Suprapubic skin (tissue), 4 donors: ENCODE data around the gene CPB2. TPM values are rescaled to one million over a fixed set of nuclear protein-coding genes. Genes with fewer than 3 reads are reported as not detected.

Experiments
- DNase-seq, 2 donors: peaks; one replicate each; pipeline ENCODE4 v3.0.0-alpha.2; 2019; ENCODE audit warnings: low spot score in 2 of 2
- H3K27ac ChIP-seq: fragments of 200-600 bp; sonication (generic); one replicate; pipeline ENCODE4 v1.5.1; 2019
- H3K27me3 ChIP-seq: fragments of 200-600 bp; sonication (generic); one replicate; pipeline ENCODE4 v1.5.1; 2019
- H3K36me3 ChIP-seq: fragments of 200-600 bp; sonication (generic); one replicate; pipeline ENCODE4 v1.5.1; 2019
- H3K4me1 ChIP-seq: fragments of 200-600 bp; sonication (generic); one replicate; pipeline ENCODE4 v1.5.1; 2019
- H3K4me3 ChIP-seq: fragments of 200-600 bp; sonication (generic); one replicate; pipeline ENCODE4 v1.5.1; 2019; ENCODE audit warnings: mild to moderate bottlenecking
- H3K9me3 ChIP-seq: fragments of 200-600 bp; sonication (generic); one replicate; pipeline ENCODE4 v1.5.1; 2019
- CTCF ChIP-seq, 2 donors: fragments of 200-600 bp in 1 of 2; fragments of 450-650 bp in 1 of 2; sonication (generic) in 1 of 2; IDR thresholded peaks; one replicate each; pipeline ENCODE4 v1.5.1; 2016 to 2019; ENCODE audit warnings: antibody characterized with exemption in 2 of 2, mild to moderate bottlenecking in 1 of 2, moderate library complexity in 1 of 2
- EP300 ChIP-seq: sonication (generic); formaldehyde crosslinking; IDR thresholded peaks from one replicate; pipeline ENCODE4 v1.6.1; 2017; ENCODE audit warnings: antibody characterized with exemption
- POLR2A ChIP-seq, 2 donors: fragments of 450-650 bp; IDR thresholded peaks; one replicate each; pipeline ENCODE4 v1.6.1; 2017; ENCODE audit warnings: antibody characterized with exemption in 2 of 2, mild to moderate bottlenecking in 2 of 2, moderate library complexity in 2 of 2
- POLR2AphosphoS5 ChIP-seq, 3 donors: sonication (generic); formaldehyde crosslinking; IDR thresholded peaks; one replicate each; pipeline ENCODE4 v1.6.1; 2017; ENCODE audit warnings: antibody characterized with exemption in 3 of 3
- WGBS: methylation state at CpG from one replicate; pipeline ENCODE4 v1.1.5; 2018; 5-methylcytosine and 5-hydroxymethylcytosine counted together
- total RNA-seq, 4 donors: library from RNA; depleted of rRNA; stranded (reverse); fragments of >200 nt; gene quantifications; one replicate each; pipeline ENCODE4 v1.1.0, GENCODE V29; 2016

CPB2 gene
- total RNA-seq, 4 donors from 2014 or later, result 0.38 to 1.1 TPM; not detected in 2

- 29% methylated on average over 3 of the region's 3 CpGs for WGBS
- Histone ChIP-seq H3K27ac (no peak overlapping the region), H3K4me1 (no peaks in the 10 kb centered on the region), H3K27me3 (no peaks in the 10 kb centered on the region), H3K36me3 (no peaks in the 10 kb centered on the region), H3K4me3 (no peak overlapping the region), H3K9me3 (no peaks in the 10 kb centered on the region)
- no peak for DNase-seq
- TF ChIP-seq POLR2AphosphoS5 (IDR thresholded peaks at IDR 0.05) (no peak), POLR2A (IDR thresholded peaks at IDR 0.05) (no peak), EP300 (no peak), CTCF (IDR thresholded peaks at IDR 0.05) (no peak)
Measured at GRCh38 chr13:46146898-46147297, 42.1 kb upstream of the CPB2 start.

GRCh38 chr13:46145950-46146349, 41.1 kb upstream of the CPB2 start:
- TF ChIP-seq EP300, result no peak
- no peak for TF ChIP-seq POLR2AphosphoS5 (IDR thresholded peaks at IDR 0.05)
- TF ChIP-seq CTCF (IDR thresholded peaks at IDR 0.05), result no peak
- no peak for TF ChIP-seq POLR2A (IDR thresholded peaks at IDR 0.05)
- Histone ChIP-seq H3K27me3 (no peaks in the 10 kb centered on the region), H3K9me3 (no peaks in the 10 kb centered on the region), H3K36me3 (no peaks in the 10 kb centered on the region), H3K4me1 (no peaks in the 10 kb centered on the region), H3K27ac (no peak overlapping the region), H3K4me3 (no peak overlapping the region)
- WGBS, result 90% methylated on average over 2 of the region's 2 CpGs
- no peak for DNase-seq

- H3K27ac ChIP-seq, result no peak overlapping the region
- WGBS, result 69% methylated on average over 4 of the region's 4 CpGs
Measured at GRCh38 chr13:46145135-46145534, 40.3 kb upstream of the CPB2 start.

GRCh38 chr13:46143184-46143701, 38.4 kb upstream of the CPB2 start:
- DNase-seq, result no peak
- TF ChIP-seq CTCF (IDR thresholded peaks at IDR 0.05), result no peak
- no peak for TF ChIP-seq EP300
- TF ChIP-seq POLR2A (IDR thresholded peaks at IDR 0.05), result no peak
- TF ChIP-seq POLR2AphosphoS5 (IDR thresholded peaks at IDR 0.05), result no peak
- Histone ChIP-seq H3K4me3 (no peak overlapping the region), H3K27me3 (no peaks in the 10 kb centered on the region), H3K36me3 (no peaks in the 10 kb centered on the region), H3K9me3 (no peaks in the 10 kb centered on the region), H3K27ac (no peak overlapping the region), H3K4me1 (no peaks in the 10 kb centered on the region)
- WGBS, result 82% methylated on average over 4 of the region's 4 CpGs

More at GRCh38 chr13:46145135-46145534, 40.3 kb upstream of the CPB2 start:
- Histone ChIP-seq H3K4me3 (no peak overlapping the region), H3K4me1 (no peaks in the 10 kb centered on the region), H3K27me3 (no peaks in the 10 kb centered on the region), H3K9me3 (no peaks in the 10 kb centered on the region), H3K36me3 (no peaks in the 10 kb centered on the region)
- TF ChIP-seq POLR2A (IDR thresholded peaks at IDR 0.05) (no peak), CTCF (IDR thresholded peaks at IDR 0.05) (no peak), EP300 (no peak), POLR2AphosphoS5 (IDR thresholded peaks at IDR 0.05) (no peak)
- no peak for DNase-seq

- no peaks in the 10 kb centered on the region for H3K4me1 ChIP-seq
- H3K27me3 ChIP-seq, result no peaks in the 10 kb centered on the region
- no peaks in the 10 kb centered on the region for H3K9me3 ChIP-seq
- no peak overlapping the region for H3K27ac ChIP-seq
- no peak for TF ChIP-seq POLR2A (IDR thresholded peaks at IDR 0.05)
- no peak for TF ChIP-seq CTCF (IDR thresholded peaks at IDR 0.05)
- no peak for TF ChIP-seq EP300
- TF ChIP-seq POLR2AphosphoS5 (IDR thresholded peaks at IDR 0.05), result no peak
- no peaks in the 10 kb centered on the region for H3K36me3 ChIP-seq
- DNase-seq, result no peak
- no peak overlapping the region for H3K4me3 ChIP-seq
- WGBS, result 62% methylated on average over 3 of the region's 3 CpGs
Measured at GRCh38 chr13:46142776-46143175, 37.9 kb upstream of the CPB2 start.
